Measurements from ENCODE around the gene YLPM1. TPM values are rescaled to one million over a fixed set of nuclear protein-coding genes. Genes with fewer than 3 reads are reported as not detected.

The YLPM1 gene
- total and polyA plus RNA-seq, 2 donors from 2014 or later: 16.2 to 68.2 TPM

GRCh38 chr14:74846968-74847665 lies 84.0 kb downstream of the YLPM1 start:
- Histone ChIP-seq H3K27ac (ENCODE audit: low read depth in 2 of 2, low read length in 2 of 2) (no peak overlapping the region), H3K4me3 (ENCODE audit: low read length in 3 of 3) (no peak overlapping the region), H3K9ac (ENCODE audit: low read length in 3 of 3) (no peak overlapping the region), H3K4me1 (ENCODE audit: control insufficient read depth in 2 of 3, insufficient read depth in 2 of 3, low read depth in 1 of 3, low read length in 3 of 3) (no peaks in the 10 kb centered on the region), H3K27me3 (ENCODE audit: control insufficient read depth, insufficient read depth, low read length) (no peaks in the 10 kb centered on the region), H3K9me3 (ENCODE audit: control insufficient read depth in 2 of 3, insufficient read depth in 1 of 3, low read length in 3 of 3) (no peaks in the 10 kb centered on the region), H3K36me3 (ENCODE audit: control insufficient read depth in 2 of 3, insufficient read depth in 3 of 3, low read length in 3 of 3) (no peaks in the 10 kb centered on the region)
- DNase-seq: no peak
- FAIRE-seq: no peak
- intact Hi-C loops (cut with DNase I): no loop called here
- TF ChIP-seq CTCF (IDR thresholded peaks at IDR 0.05; ENCODE audit: borderline replicate concordance, extremely low read depth, insufficient read depth): no peak

- H3K4me1 ChIP-seq (ENCODE audit: control insufficient read depth in 2 of 3, insufficient read depth in 2 of 3, low read depth in 1 of 3, low read length in 3 of 3): peaks cover 0 to 11% (median 4%) of the 10 kb centered on the region in 3 donors
- no peaks in the 10 kb centered on the region for H3K9me3 ChIP-seq (ENCODE audit: control insufficient read depth in 2 of 3, insufficient read depth in 1 of 3, low read length in 3 of 3)
- no peak for FAIRE-seq
- no peaks in the 10 kb centered on the region for H3K36me3 ChIP-seq (ENCODE audit: control insufficient read depth in 2 of 3, insufficient read depth in 3 of 3, low read length in 3 of 3)
- no peak overlapping the region for H3K27ac ChIP-seq (ENCODE audit: low read depth in 2 of 2, low read length in 2 of 2)
- no peaks in the 10 kb centered on the region for H3K27me3 ChIP-seq (ENCODE audit: control insufficient read depth, insufficient read depth, low read length)
- no peak for DNase-seq
- no peak overlapping the region for H3K4me3 ChIP-seq (ENCODE audit: low read length in 3 of 3)
- no peak for TF ChIP-seq CTCF (IDR thresholded peaks at IDR 0.05; ENCODE audit: borderline replicate concordance, extremely low read depth, insufficient read depth)
- intact Hi-C loops (cut with DNase I): no loop called here
- H3K9ac ChIP-seq (ENCODE audit: low read length in 3 of 3): no peak overlapping the region
Observed at GRCh38 chr14:74848768-74849167, 85.7 kb downstream of the YLPM1 start.

- Histone ChIP-seq H3K9ac (ENCODE audit: low read length in 3 of 3) (peak overlapping the region in 1 of 3 donors; percentile 19), H3K4me1 (ENCODE audit: control insufficient read depth in 2 of 3, insufficient read depth in 2 of 3, low read depth in 1 of 3, low read length in 3 of 3) (peaks cover 0 to 21% (median 17%) of the 10 kb centered on the region in 3 donors), H3K36me3 (ENCODE audit: control insufficient read depth in 2 of 3, insufficient read depth in 3 of 3, low read length in 3 of 3) (no peaks in the 10 kb centered on the region), H3K27me3 (ENCODE audit: control insufficient read depth, insufficient read depth, low read length) (no peaks in the 10 kb centered on the region), H3K4me3 (ENCODE audit: low read length in 3 of 3) (no peak overlapping the region), H3K27ac (ENCODE audit: low read depth in 2 of 2, low read length in 2 of 2) (peak overlapping the region; percentile 44 to 52), H3K9me3 (ENCODE audit: control insufficient read depth in 2 of 3, insufficient read depth in 1 of 3, low read length in 3 of 3) (no peaks in the 10 kb centered on the region)
- FAIRE-seq (peak; percentile 30), DNase-seq (peak in 2 of 5 donors; percentile 46 to 67)
- intact Hi-C loops (cut with DNase I): no loop called here
- no peak for TF ChIP-seq CTCF (IDR thresholded peaks at IDR 0.05; ENCODE audit: borderline replicate concordance, extremely low read depth, insufficient read depth)
Observed at GRCh38 chr14:74852922-74853530, 89.9 kb downstream of the YLPM1 start.

Data from kidney (tissue), 14 donors.